ENCODE measurements around the gene EFCAB8.
"Not testable (repeated sequence)": the region's sequence is repeated elsewhere in the genome, so short reads cannot be mapped to it uniquely, and the experiment has no call there.

EFCAB8 gene

GRCh38 chr20:32925481-32926196 lies 66.9 kb downstream of the EFCAB8 start:
- in situ Hi-C loops (cut with HindIII; ENCODE audit: low pct_ligation_motif_present, low pct_unique_long_range_greater_than_20kb, low sequenced_read_pairs) = no loop called here

GRCh38 chr20:32929162-32929561 lies 70.4 kb downstream of the EFCAB8 start:
- no peak for DNase-seq

More at GRCh38 chr20:32925481-32926196, 66.9 kb downstream of the EFCAB8 start:
- DNase-seq = no peak

GRCh38 chr20:32930181-32930580 lies 71.5 kb downstream of the EFCAB8 start:
- in situ Hi-C loops (cut with HindIII; ENCODE audit: low pct_ligation_motif_present, low pct_unique_long_range_greater_than_20kb, low sequenced_read_pairs) = no loop called here
- no peak for DNase-seq

More at GRCh38 chr20:32929162-32929561, 70.4 kb downstream of the EFCAB8 start:
- in situ Hi-C loops (cut with HindIII; ENCODE audit: low pct_ligation_motif_present, low pct_unique_long_range_greater_than_20kb, low sequenced_read_pairs) = no loop called here

GRCh38 chr20:32930701-32931100 lies 72.0 kb downstream of the EFCAB8 start:
- in situ Hi-C loops (cut with HindIII; ENCODE audit: low pct_ligation_motif_present, low pct_unique_long_range_greater_than_20kb, low sequenced_read_pairs) = no loop called here

GRCh38 chr20:32934580-32934979 lies 75.9 kb downstream of the EFCAB8 start:
- in situ Hi-C loops (cut with HindIII; ENCODE audit: low pct_ligation_motif_present, low pct_unique_long_range_greater_than_20kb, low sequenced_read_pairs) = no loop called here
- DNase-seq = no peak

More at GRCh38 chr20:32930701-32931100, 72.0 kb downstream of the EFCAB8 start:
- DNase-seq = no peak

GRCh38 chr20:32941155-32941885 lies 82.6 kb downstream of the EFCAB8 start:
- DNase-seq = no peak
- in situ Hi-C loops (cut with HindIII; ENCODE audit: low pct_ligation_motif_present, low pct_unique_long_range_greater_than_20kb, low sequenced_read_pairs) = no loop called here

GRCh38 chr20:32943490-32944052 lies 84.8 kb downstream of the EFCAB8 start:
- no peak for DNase-seq
- in situ Hi-C loops (cut with HindIII; ENCODE audit: low pct_ligation_motif_present, low pct_unique_long_range_greater_than_20kb, low sequenced_read_pairs) = no loop called here

- in situ Hi-C loops (cut with HindIII; ENCODE audit: low pct_ligation_motif_present, low pct_unique_long_range_greater_than_20kb, low sequenced_read_pairs) = no loop called here
- peak; percentile 28 for DNase-seq
Measured at GRCh38 chr20:32945710-32946221, 87.0 kb downstream of the EFCAB8 start.

GRCh38 chr20:32946629-32947028 lies 87.9 kb downstream of the EFCAB8 start:
- in situ Hi-C loops (cut with HindIII; ENCODE audit: low pct_ligation_motif_present, low pct_unique_long_range_greater_than_20kb, low sequenced_read_pairs) = no loop called here

GRCh38 chr20:32950539-32950938 lies 91.8 kb downstream of the EFCAB8 start:
- DNase-seq; in situ Hi-C loops (cut with HindIII; ENCODE audit: low pct_ligation_motif_present, low pct_unique_long_range_greater_than_20kb, low sequenced_read_pairs): not testable (repeated sequence)

More at GRCh38 chr20:32946629-32947028, 87.9 kb downstream of the EFCAB8 start:
- no peak for DNase-seq

- in situ Hi-C loops (cut with HindIII; ENCODE audit: low pct_ligation_motif_present, low pct_unique_long_range_greater_than_20kb, low sequenced_read_pairs) = no loop called here
- DNase-seq = no peak
Measured at GRCh38 chr20:32957459-32957858, 98.7 kb downstream of the EFCAB8 start.

GRCh38 chr20:32958574-32958973 lies 99.9 kb downstream of the EFCAB8 start:
- DNase-seq = no peak
- in situ Hi-C loops (cut with HindIII; ENCODE audit: low pct_ligation_motif_present, low pct_unique_long_range_greater_than_20kb, low sequenced_read_pairs) = no loop called here

- in situ Hi-C loops (cut with HindIII; ENCODE audit: low pct_ligation_motif_present, low pct_unique_long_range_greater_than_20kb, low sequenced_read_pairs) = no loop called here
- DNase-seq = no peak
Measured at GRCh38 chr20:32959351-32960221, 100.9 kb downstream of the EFCAB8 start.

- DNase-seq = no peak
- in situ Hi-C loops (cut with HindIII; ENCODE audit: low pct_ligation_motif_present, low pct_unique_long_range_greater_than_20kb, low sequenced_read_pairs) = no loop called here
Measured at GRCh38 chr20:32960222-32960518, 101.4 kb downstream of the EFCAB8 start.

GRCh38 chr20:32960849-32961731 lies 102.4 kb downstream of the EFCAB8 start:
- DNase-seq = no peak
- in situ Hi-C loops (cut with HindIII; ENCODE audit: low pct_ligation_motif_present, low pct_unique_long_range_greater_than_20kb, low sequenced_read_pairs) = no loop called here

GRCh38 chr20:32962053-32962452 lies 103.3 kb downstream of the EFCAB8 start:
- in situ Hi-C loops (cut with HindIII; ENCODE audit: low pct_ligation_motif_present, low pct_unique_long_range_greater_than_20kb, low sequenced_read_pairs) = no loop called here
- no peak for DNase-seq

GRCh38 chr20:32962646-32963045 lies 103.9 kb downstream of the EFCAB8 start:
- in situ Hi-C loops (cut with HindIII; ENCODE audit: low pct_ligation_motif_present, low pct_unique_long_range_greater_than_20kb, low sequenced_read_pairs); DNase-seq: not testable (repeated sequence)

GRCh38 chr20:32963176-32963575 lies 104.5 kb downstream of the EFCAB8 start:
- in situ Hi-C loops (cut with HindIII; ENCODE audit: low pct_ligation_motif_present, low pct_unique_long_range_greater_than_20kb, low sequenced_read_pairs) = no loop called here
- DNase-seq = no peak
